Measurements from ENCODE around the gene LDLRAD4. TPM values are rescaled to one million over a fixed set of nuclear protein-coding genes. Genes with fewer than 3 reads are reported as not detected.

The LDLRAD4 gene
- total and polyA plus RNA-seq, 9 of the 15 experiments (the other 6 are each of a cell fraction or from before 2014, with no cell fraction given): 0.01 TPM; not detected in 8

DNA sequence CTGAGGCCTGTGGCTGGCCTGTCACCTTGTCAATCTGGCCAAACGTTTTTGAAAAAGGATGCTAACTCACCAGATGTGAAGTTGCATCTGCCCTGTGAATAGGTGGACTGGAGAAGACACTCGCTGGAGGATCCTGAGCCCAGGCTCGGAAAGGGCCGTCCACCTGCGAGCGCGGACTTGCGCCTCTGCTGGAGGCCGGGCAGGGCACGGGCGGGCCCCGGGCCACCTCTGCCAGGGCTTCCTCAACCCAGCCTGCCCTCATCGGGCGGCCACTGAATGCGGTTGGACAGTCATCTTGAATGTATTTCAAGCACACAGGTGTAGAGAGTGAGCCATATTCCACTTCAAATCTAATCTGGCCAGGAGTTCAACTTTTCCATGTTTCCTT, 423.9 kb downstream of the LDLRAD4 start (continued):
- TF ChIP-seq, protein P1, sequence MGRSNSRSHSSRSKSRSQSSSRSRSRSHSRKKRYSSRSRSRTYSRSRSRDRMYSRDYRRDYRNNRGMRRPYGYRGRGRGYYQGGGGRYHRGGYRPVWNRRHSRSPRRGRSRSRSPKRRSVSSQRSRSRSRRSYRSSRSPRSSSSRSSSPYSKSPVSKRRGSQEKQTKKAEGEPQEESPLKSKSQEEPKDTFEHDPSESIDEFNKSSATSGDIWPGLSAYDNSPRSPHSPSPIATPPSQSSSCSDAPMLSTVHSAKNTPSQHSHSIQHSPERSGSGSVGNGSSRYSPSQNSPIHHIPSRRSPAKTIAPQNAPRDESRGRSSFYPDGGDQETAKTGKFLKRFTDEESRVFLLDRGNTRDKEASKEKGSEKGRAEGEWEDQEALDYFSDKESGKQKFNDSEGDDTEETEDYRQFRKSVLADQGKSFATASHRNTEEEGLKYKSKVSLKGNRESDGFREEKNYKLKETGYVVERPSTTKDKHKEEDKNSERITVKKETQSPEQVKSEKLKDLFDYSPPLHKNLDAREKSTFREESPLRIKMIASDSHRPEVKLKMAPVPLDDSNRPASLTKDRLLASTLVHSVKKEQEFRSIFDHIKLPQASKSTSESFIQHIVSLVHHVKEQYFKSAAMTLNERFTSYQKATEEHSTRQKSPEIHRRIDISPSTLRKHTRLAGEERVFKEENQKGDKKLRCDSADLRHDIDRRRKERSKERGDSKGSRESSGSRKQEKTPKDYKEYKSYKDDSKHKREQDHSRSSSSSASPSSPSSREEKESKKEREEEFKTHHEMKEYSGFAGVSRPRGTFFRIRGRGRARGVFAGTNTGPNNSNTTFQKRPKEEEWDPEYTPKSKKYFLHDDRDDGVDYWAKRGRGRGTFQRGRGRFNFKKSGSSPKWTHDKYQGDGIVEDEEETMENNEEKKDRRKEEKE (IDR thresholded peaks at IDR 0.05; ENCODE audit: borderline replicate concordance in 1 of 2, control insufficient read depth in 1 of 2, low read depth in 2 of 2, low read length in 1 of 2): no peak
- TF ChIP-seq ETS2 (tag; IDR thresholded peaks at IDR 0.05; ENCODE audit: borderline replicate concordance, poor library complexity, severe bottlenecking) (no peak), HMGN3 (IDR thresholded peaks at IDR 0.05; ENCODE audit: borderline replicate concordance, extremely low read depth, insufficient read length, low read depth, low read length) (no peak), ZBED1 (IDR thresholded peaks at IDR 0.05) (no peak), YY1 (IDR thresholded peaks at IDR 0.05; ENCODE audit: borderline replicate concordance in 1 of 3, control insufficient read depth in 1 of 3, extremely low read depth in 1 of 3, insufficient read depth in 3 of 3, insufficient read length in 1 of 3, insufficient replicate concordance in 2 of 3, low read depth in 1 of 3, low read length in 2 of 3) (no peak), ARID1B (IDR thresholded peaks at IDR 0.05) (no peak), FOS (IDR thresholded peaks at IDR 0.05; ENCODE audit: extremely low read depth, insufficient read length) (no peak), RBM25 (IDR thresholded peaks at IDR 0.05; ENCODE audit: low read depth, low read length, severe bottlenecking) (no peak)
- TF ChIP-seq, protein P2, sequence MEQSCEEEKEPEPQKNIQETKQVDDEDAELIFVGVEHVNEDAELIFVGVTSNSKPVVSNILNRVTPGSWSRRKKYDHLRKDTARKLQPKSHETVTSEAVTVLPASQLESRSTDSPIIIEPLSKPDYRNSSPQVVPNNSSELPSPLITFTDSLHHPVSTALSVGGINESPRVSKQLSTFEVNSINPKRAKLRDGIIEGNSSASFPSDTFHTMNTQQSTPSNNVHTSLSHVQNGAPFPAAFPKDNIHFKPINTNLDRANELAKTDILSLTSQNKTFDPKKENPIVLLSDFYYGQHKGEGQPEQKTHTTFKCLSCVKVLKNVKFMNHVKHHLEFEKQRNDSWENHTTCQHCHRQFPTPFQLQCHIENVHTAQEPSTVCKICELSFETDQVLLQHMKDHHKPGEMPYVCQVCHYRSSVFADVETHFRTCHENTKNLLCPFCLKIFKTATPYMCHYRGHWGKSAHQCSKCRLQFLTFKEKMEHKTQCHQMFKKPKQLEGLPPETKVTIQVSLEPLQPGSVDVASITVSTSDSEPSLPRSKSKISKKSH (CRISPR knock-in tag; IDR thresholded peaks at IDR 0.05): no peak

Measured in K562 (cell line).